GM12878 (cell line): ENCODE measurements around the gene DBN1. TPM values are rescaled to one million over a fixed set of nuclear protein-coding genes. Genes with fewer than 3 reads are reported as not detected.

Experiments used
- ATF2 ChIP-seq: IDR thresholded peaks from 2 replicates; pipeline ENCODE4 v1.6.1; 2012; ENCODE audit warnings: low read length, inconsistent platforms
- CHD4 ChIP-seq: fragments of 200-600 bp; sonication (generic); IDR thresholded peaks from 2 replicates; pipeline ENCODE4 v1.6.1; 2016; ENCODE audit warnings: mild to moderate bottlenecking
- DPF2 ChIP-seq: fragments of 450-650 bp; IDR thresholded peaks from 2 replicates; pipeline ENCODE4 v1.6.1; 2017; ENCODE audit warnings: mild to moderate bottlenecking
- E2F8 ChIP-seq: fragments of 450-650 bp; IDR thresholded peaks from 2 replicates; pipeline ENCODE4 v1.6.1; 2018; ENCODE audit warnings: mild to moderate bottlenecking, low read depth, moderate library complexity; ENCODE audit not compliant: partially characterized antibody
- EGR1 ChIP-seq, 2 experiments: IDR thresholded peaks; 1 replicate in 1 of 2; 2 replicates in 1 of 2; pipeline ENCODE4 v1.6.1; 2011 to 2012; ENCODE audit warnings: low read depth in 2 of 2, low read length in 2 of 2, borderline replicate concordance in 1 of 2, mild to moderate bottlenecking in 1 of 2, moderate library complexity in 1 of 2
- ELK1 ChIP-seq: IDR thresholded peaks from 2 replicates; pipeline ENCODE4 v1.6.1; 2012; ENCODE audit warnings: low read depth, low read length, improper control_type of control experiment
- IKZF1 ChIP-seq: fragments of 450-650 bp; conservative IDR thresholded peaks from 2 replicates; pipeline ENCODE4 v1.6.1; 2017; ENCODE audit warnings: antibody characterized with exemption, mild to moderate bottlenecking
- MTA2 ChIP-seq: fragments of 450-650 bp; IDR thresholded peaks from 2 replicates; pipeline ENCODE4 v1.6.1; 2016; ENCODE audit warnings: low read depth, mild to moderate bottlenecking, moderate library complexity
- RFX5 ChIP-seq: IDR thresholded peaks from 2 replicates; pipeline ENCODE4 v1.6.1; 2011; ENCODE audit warnings: low read depth, low read length, improper control_type of control experiment
- SMARCA5 ChIP-seq: fragments of 450-650 bp; IDR thresholded peaks from 2 replicates; pipeline ENCODE4 v1.6.1; 2017; ENCODE audit warnings: mild to moderate bottlenecking
- ZBED1 ChIP-seq: IDR thresholded peaks from 2 replicates; pipeline ENCODE4 v1.6.1; 2016; ENCODE audit warnings: borderline replicate concordance
- ZZZ3 ChIP-seq: IDR thresholded peaks from 2 replicates; pipeline ENCODE4 v1.6.1; 2011; ENCODE audit warnings: low read depth; ENCODE audit not compliant: control insufficient read depth, insufficient read length
- polyA plus RNA-seq, 11 experiments: library from polyadenylated mRNA; depleted of rRNA in 4 of 11; unstranded in 6 of 11; stranded (reverse) in 5 of 11; fragments of >200 nt; fragmentation: Nextera tagmentation in 4 of 11; fragmentation: Illumina TruSeq in 1 of 11; extraction: Ambion mirVana in 4 of 11; extraction: Trizol in 1 of 11; gene quantifications; 1 replicate in 1 of 11; 2 replicates in 10 of 11; pipeline versions ENCODE4 v1.2.1 to v1.2.3, GENCODE V29; 2011 to 2016; ENCODE audit warnings: inconsistent platforms in 2 of 11, missing spikeins in 2 of 11, low read depth in 1 of 11
- total RNA-seq, 4 experiments: library from RNA; depleted of rRNA in 3 of 4; stranded (reverse); fragments of >200 nt in 3 of 4; fragmentation: Illumina TruSeq in 1 of 4; extraction: Trizol in 1 of 4; gene quantifications; 2 replicates each; pipeline versions ENCODE4 v1.2.1 to v1.2.3, GENCODE V29; 2013 to 2021

Gene DBN1
- total and polyA plus RNA-seq, 10 of the 15 experiments (the other 5 are each of a cell fraction or from before 2014, with no cell fraction given) = 0.18 to 81.0 (median 27.9) TPM

- TF ChIP-seq ELK1 (no peak), MTA2 (0 out of 2 replicates have a peak, but pooled peaks have one; percentile 11), RFX5 (no peak), DPF2 (peak; percentile 37; the same call in 1 of the 2 replicates), ZZZ3 (no peak), ZBED1 (no peak), CHD4 (no peak), EGR1 (IDR thresholded peaks at IDR 0.05; ENCODE audit: borderline replicate concordance in 1 of 2, low read depth in 2 of 2, low read length in 2 of 2) (peak in 1 of 2 experiments; percentile 57; a peak in 2 of 3 replicates), IKZF1 (0 out of 2 replicates have a peak, but pooled peaks have one; percentile 20), ATF2 (no peak), SMARCA5 (peak; percentile 7; the same call in 1 of the 2 replicates), E2F8 (no peak)
Measured at GRCh38 chr5:177472460-177473442, 683 bp downstream of the DBN1 start (continued).
